LHCN-M2 (cell line): ENCODE data around the gene A2ML1. TPM values are rescaled to one million over a fixed set of nuclear protein-coding genes. Genes with fewer than 3 reads are reported as not detected.
"Not testable (repeated sequence)": the region's sequence is repeated elsewhere in the genome, so short reads cannot be mapped to it uniquely, and the experiment has no call there.

ENCODE experiments used
- DNase-seq: peaks from one replicate; pipeline ENCODE4 v3.0.0-alpha.2; 2012; ENCODE audit warnings: low read depth
- polyA plus RNA-seq: library from polyadenylated mRNA; unstranded; fragments of >200 nt; gene quantifications from one replicate; pipeline ENCODE4 v1.2.1, GENCODE V29; 2012; ENCODE audit warnings: missing spikeins
- total RNA-seq: library from RNA; depleted of rRNA; stranded (reverse); fragments of >200 nt; gene quantifications from 2 replicates; pipeline ENCODE4 v1.2.3, GENCODE V29; 2014; rRNA removed

The A2ML1 gene
- not detected in 2 replicates for total RNA-seq
- not detected for polyA plus RNA-seq

DNA sequence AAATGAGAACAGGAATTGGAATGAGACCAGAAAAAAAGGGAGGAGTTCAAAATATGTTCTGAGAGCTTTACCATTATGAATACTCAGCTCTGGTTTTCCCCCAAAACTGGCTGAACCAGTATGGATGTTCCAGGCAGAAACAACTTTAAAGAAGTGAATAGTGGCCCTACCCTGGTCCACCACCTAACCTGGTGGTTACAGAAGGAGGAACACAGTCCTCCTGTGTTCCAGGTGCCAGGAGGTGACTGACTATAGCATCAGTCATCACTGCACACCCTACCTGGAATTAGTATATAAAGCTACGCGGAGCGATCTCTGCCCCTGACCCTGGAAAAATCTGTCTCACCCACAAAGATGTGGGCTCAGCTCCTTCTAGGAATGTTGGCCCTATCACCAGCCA, at the start of gene A2ML1:
Gene A2ML1 (plus strand): TSS at position 324 of the 400 bp plus-strand sequence. CDS start 31 bp downstream, at position 355.
- DNase-seq = no peak

DNA sequence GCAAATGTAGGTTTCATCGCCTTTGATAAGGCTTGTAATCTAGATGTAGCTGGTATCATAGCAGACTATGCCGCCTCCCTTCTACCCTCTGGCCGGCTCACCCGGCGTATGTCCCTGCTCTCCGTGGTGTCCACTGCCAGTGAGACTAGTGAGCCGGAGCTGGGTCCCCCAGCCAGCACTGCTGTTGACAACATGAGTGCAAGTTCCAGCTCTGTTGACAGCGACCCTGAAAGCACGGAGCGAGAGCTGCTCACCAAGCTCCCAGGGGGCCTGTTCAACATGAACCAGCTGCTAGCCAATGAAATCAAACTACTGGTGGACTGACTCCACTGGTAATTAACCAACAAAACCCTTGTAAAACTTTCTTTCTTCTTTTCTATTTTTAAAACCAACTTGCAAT, 49.0 kb upstream of the A2ML1 start:
- DNase-seq = no peak

DNA sequence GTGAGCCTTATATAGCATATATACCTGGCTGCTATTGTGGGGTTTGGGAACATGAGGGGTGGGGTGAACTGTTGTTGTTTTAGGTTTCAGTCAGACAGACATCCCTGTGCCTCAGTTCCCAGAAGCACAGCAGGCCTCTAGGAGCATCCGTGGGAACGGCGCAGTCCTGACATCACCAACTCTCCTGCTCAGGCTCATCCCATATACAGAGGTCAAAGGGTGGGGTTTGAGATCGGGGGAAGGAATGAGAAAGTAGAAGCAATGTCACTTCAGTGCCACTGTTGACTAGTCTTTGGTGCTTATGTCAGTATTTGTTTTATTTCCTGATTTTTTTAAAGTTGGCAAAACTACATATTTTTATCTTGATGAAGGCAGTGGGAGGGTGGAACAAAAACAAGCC, 43.1 kb upstream of the A2ML1 start:
- DNase-seq = no peak

DNA sequence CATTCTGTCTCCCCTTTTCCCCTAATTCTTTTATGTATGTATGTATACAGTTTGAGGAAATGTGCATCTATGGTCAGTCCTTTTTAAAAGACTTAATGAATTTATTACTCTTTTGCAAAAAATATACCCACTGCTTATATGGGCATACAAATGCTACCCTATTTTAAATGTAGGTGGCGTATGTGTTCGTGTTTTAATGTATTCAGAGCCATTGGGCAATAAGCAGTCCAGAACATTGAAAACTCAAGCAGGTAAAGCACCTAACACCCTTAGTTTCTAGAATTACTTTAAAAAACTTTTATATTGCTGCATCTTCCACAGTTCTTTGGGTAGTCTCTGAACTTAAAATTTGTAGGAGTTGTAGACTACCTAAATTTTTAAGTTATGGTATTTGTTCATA, 42.6 kb upstream of the A2ML1 start:
- DNase-seq = no peak

DNA sequence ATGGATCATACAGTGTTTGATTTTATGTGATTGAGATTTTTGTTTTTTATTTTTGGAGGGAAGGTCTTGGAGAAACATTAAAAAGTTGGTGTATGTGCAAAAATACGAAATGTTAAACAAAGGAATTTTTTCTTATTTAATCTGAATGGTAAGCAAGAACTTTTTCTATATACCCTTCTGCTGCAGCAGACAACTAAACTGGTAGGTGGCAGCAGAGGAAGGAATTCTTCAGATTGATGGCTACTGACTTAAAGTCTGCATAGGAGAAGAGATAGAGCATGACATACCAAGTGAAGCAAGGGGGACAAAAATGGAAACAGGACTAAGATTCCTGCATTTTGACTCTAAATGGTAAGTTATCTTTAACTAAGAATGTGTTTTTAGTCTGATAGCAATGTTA, 42.0 kb upstream of the A2ML1 start:
- DNase-seq = peak; percentile 29

GRCh38 chr12:8781381-8782127, 40.9 kb upstream of the A2ML1 start:
- DNase-seq = no peak

DNA sequence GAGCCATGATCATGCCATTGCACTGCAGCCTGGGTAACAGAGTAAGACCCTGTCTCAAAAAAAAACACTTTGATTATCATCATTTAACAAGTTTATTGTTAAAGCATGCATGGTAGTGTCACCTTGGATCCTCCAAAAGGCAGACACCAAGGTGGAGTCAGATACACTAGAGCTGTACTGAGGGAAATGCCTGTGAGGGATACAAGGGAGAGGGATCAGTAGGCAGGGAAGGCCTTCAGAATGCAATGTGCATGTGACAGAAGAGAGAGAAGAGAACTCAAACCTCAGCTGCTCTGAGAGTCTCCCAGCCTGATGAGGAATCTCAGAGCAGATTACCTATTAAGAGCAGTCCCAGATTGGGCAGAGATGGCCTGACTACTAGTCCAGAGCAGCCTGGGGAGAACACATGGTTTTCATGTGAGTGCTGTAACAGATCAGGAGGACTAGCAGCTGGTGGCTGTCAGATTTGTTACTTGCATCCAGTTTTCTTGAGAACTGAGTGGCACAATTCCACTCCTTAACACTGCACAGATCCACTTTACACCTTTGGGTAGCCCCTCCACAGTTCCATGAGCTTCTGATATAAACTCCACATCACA, 38.0 kb upstream of the A2ML1 start:
- no peak for DNase-seq

- no peak for DNase-seq
Observed at GRCh38 chr12:8785499-8785898, 36.9 kb upstream of the A2ML1 start.

- DNase-seq = not testable (repeated sequence)
Observed at GRCh38 chr12:8787206-8787605, 35.2 kb upstream of the A2ML1 start.

GRCh38 chr12:8788706-8789105, 33.7 kb upstream of the A2ML1 start:
- not testable (repeated sequence) for DNase-seq

GRCh38 chr12:8789341-8790013, 32.9 kb upstream of the A2ML1 start:
- not testable (repeated sequence) for DNase-seq

GRCh38 chr12:8793226-8793625, 29.2 kb upstream of the A2ML1 start:
- DNase-seq = not testable (repeated sequence)

GRCh38 chr12:8794611-8795010, 27.8 kb upstream of the A2ML1 start:
- DNase-seq = not testable (repeated sequence)

GRCh38 chr12:8796831-8797626, 25.4 kb upstream of the A2ML1 start:
- no peak for DNase-seq

DNA sequence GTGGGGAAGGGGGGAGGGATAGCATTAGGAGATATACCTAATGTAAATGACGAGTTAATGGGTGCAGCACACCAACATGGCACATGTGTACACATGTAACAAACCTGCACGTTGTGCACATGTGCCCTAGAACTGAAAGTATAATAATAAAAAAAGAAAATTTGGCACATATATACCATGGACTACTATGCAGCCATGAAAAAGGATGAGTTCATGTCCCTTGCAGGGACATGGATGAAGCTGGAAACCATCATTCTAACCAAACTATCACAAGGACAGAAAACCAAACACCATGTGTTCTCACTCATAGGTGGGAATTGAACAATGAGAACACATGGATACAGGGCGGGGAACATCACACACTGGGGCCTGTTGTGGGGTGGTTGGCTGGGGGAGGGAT, 21.2 kb upstream of the A2ML1 start:
- not testable (repeated sequence) for DNase-seq

DNA sequence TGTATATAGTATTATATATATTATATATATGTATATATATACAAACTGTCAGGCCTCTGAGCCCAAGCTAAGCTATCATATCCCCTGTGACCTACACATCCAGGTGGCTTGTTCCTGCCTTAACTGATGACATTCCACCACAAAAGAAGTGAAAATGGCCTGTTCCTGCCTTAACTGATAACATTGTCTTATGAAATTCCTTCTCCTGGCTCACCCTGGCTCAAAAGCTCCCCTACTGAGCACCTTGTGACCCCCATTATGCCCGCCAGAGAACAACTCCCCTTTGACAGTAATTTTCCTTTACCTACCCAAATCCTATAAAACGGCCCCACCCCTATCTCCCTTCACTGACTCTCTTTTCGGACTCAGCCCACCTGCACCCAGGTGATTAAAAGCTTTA, 17.6 kb upstream of the A2ML1 start:
- DNase-seq = not testable (repeated sequence)

GRCh38 chr12:8805487-8805886, 16.9 kb upstream of the A2ML1 start:
- DNase-seq = not testable (repeated sequence)

GRCh38 chr12:8807084-8807483, 15.3 kb upstream of the A2ML1 start:
- not testable (repeated sequence) for DNase-seq

- not testable (repeated sequence) for DNase-seq
Observed at GRCh38 chr12:8810112-8810511, 12.3 kb upstream of the A2ML1 start.

DNA sequence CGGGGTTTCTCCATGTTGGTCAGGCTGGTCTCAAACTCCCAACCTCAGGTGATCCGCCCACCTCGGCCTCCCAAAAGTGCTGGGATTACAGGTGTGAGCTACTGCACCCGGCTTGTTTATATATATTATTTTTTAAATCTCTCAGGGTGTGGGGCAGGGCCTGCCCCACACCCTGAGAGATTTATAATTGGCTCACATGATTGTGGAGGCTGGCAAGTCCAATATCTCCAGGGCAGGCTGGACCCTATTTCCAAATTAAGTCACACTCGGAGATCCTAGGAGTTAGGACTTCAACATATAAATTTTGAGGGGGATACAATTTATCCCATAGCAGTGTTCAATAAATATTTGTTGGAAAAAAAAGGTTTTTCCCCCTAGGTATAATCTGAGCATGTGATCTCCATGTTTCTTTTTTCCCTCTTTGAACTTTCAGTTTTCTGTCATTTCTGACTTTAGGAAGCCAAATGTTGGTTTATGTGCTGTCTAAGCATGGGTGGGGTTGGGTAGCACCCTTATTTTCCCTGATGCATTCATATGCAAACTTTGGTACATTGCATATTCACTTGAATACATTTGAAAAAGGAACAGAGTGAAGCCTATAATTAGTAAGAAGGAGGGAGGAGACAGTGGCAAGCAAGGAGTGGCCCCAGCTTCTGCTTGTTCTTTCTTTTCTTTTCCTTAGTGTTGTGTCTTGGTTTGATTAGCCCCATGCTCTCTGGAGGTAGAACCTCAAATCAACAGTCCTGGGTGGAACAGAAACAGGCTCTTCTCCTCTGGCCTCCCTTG, 8.7 kb upstream of the A2ML1 start:
- no peak for DNase-seq
